WTC11 (cell line): ENCODE results near the gene RIC1. TPM values are rescaled to one million over a fixed set of nuclear protein-coding genes. Genes with fewer than 3 reads are reported as not detected.

Experiments
- ATAC-seq: fragments of 200-7000 bp; cut with Tn5 transposase; 2 replicates; pipeline ENCODE4 v1.10.0; 2021; ENCODE audit warnings: mild to moderate bottlenecking, moderate library complexity
- CTCF ChIA-PET: fragments of 300-600 bp; sonication (Branson Sonifier 250); formaldehyde crosslinking; loops from one replicate; lab custom pipeline; 2021; ENCODE audit warnings: antibody characterized with exemption; lab: Charles Lee
- POLR2A ChIA-PET: fragments of 350-600 bp; sonication (Branson Sonifier 250); formaldehyde crosslinking; loops from one replicate; lab custom pipeline; 2021; ENCODE audit warnings: antibody characterized with exemption; lab: Charles Lee
- DNase-seq: peaks from one replicate; pipeline ENCODE4 v3.0.0; 2021; ENCODE audit warnings: low spot score
- H3K27ac Mint-ChIP-seq: 2 replicates; pipeline ENCODE4 v1.8.0; 2021; ENCODE audit warnings: mixed read lengths
- H3K27me3 Mint-ChIP-seq: 2 replicates; pipeline ENCODE4 v1.8.0; 2021; ENCODE audit warnings: low read depth, mild to moderate bottlenecking, moderate library complexity, mixed read lengths
- H3K36me3 Mint-ChIP-seq: 2 replicates; pipeline ENCODE4 v1.8.0; 2021; ENCODE audit warnings: mixed read lengths
- H3K4me1 Mint-ChIP-seq: 2 replicates; pipeline ENCODE4 v1.8.0; 2022; ENCODE audit warnings: mixed read lengths
- H3K4me3 Mint-ChIP-seq: 2 replicates; pipeline ENCODE4 v1.8.0; 2021; ENCODE audit warnings: mild to moderate bottlenecking, moderate library complexity, mixed read lengths
- H3K9me3 Mint-ChIP-seq: 2 replicates; pipeline ENCODE4 v1.8.0; 2021; ENCODE audit warnings: mixed read lengths
- AR ChIP-seq: fragments of 250-450 bp; sonication (Bioruptor Pico); IDR thresholded peaks from 2 replicates; pipeline ENCODE4 v1.9.0; 2021; ENCODE audit warnings: mild to moderate bottlenecking
- CTCF ChIP-seq: fragments of 200-600 bp; IDR thresholded peaks from 2 replicates; pipeline ENCODE4 v1.8.0; 2022; ENCODE audit warnings: antibody characterized with exemption
- E2F5 ChIP-seq: sonication (generic); formaldehyde crosslinking; IDR thresholded peaks from 2 replicates; pipeline ENCODE4 v1.8.1; 2022; ENCODE audit warnings: mild to moderate bottlenecking, moderate library complexity, missing genetic modification reagents
- ELF4 ChIP-seq: sonication (generic); formaldehyde crosslinking; IDR thresholded peaks from 2 replicates; pipeline ENCODE4 v1.8.1; 2022; ENCODE audit warnings: low read depth, mild to moderate bottlenecking, moderate library complexity, missing genetic modification reagents
- EMX1 ChIP-seq: fragments of 250-450 bp; sonication (Bioruptor Pico); IDR thresholded peaks from 2 replicates; pipeline ENCODE4 v1.8.0; 2021; ENCODE audit warnings: mild to moderate bottlenecking
- FOXJ3 ChIP-seq: sonication (generic); formaldehyde crosslinking; IDR thresholded peaks from 2 replicates; pipeline ENCODE4 v1.9.0; 2021; ENCODE audit warnings: missing genetic modification reagents, mild to moderate bottlenecking, borderline replicate concordance
- FOXK1 ChIP-seq: sonication (generic); formaldehyde crosslinking; IDR thresholded peaks from 2 replicates; pipeline ENCODE4 v1.8.0; 2022; ENCODE audit warnings: mild to moderate bottlenecking, moderate library complexity, missing genetic modification reagents
- MYBL2 ChIP-seq: sonication (generic); formaldehyde crosslinking; IDR thresholded peaks from 2 replicates; pipeline ENCODE4 v1.8.1; 2023; ENCODE audit warnings: mild to moderate bottlenecking, moderate library complexity, missing genetic modification reagents
- NFYB ChIP-seq: sonication (generic); formaldehyde crosslinking; conservative IDR thresholded peaks from 2 replicates; pipeline ENCODE4 v1.8.0; 2022; ENCODE audit warnings: low read depth, missing genetic modification reagents
- NR1H2 ChIP-seq: sonication (generic); formaldehyde crosslinking; IDR thresholded peaks from 2 replicates; pipeline ENCODE4 v1.9.0; 2021; ENCODE audit warnings: mild to moderate bottlenecking, moderate library complexity, missing genetic modification reagents
- SMAD3 ChIP-seq: sonication (generic); formaldehyde crosslinking; IDR thresholded peaks from 2 replicates; pipeline ENCODE4 v1.8.0; 2022; ENCODE audit warnings: missing genetic modification reagents, mild to moderate bottlenecking, borderline replicate concordance
- SMAD4 ChIP-seq: sonication (generic); formaldehyde crosslinking; IDR thresholded peaks from 2 replicates; pipeline ENCODE4 v1.8.0; 2022; ENCODE audit warnings: mild to moderate bottlenecking, missing genetic modification reagents
- SOX15 ChIP-seq: fragments of 250-450 bp; sonication (Bioruptor Pico); IDR thresholded peaks from 2 replicates; pipeline ENCODE4 v1.9.0; 2021; ENCODE audit warnings: mild to moderate bottlenecking
- TP53 ChIP-seq: sonication (generic); formaldehyde crosslinking; IDR thresholded peaks from 2 replicates; pipeline ENCODE4 v1.8.1; 2023; ENCODE audit warnings: mild to moderate bottlenecking, missing genetic modification reagents
- ZBTB21 ChIP-seq: sonication (generic); formaldehyde crosslinking; IDR thresholded peaks from 2 replicates; pipeline ENCODE4 v1.8.1; 2023; ENCODE audit warnings: mild to moderate bottlenecking, missing genetic modification reagents, borderline replicate concordance
- ZNF138 ChIP-seq: sonication (generic); formaldehyde crosslinking; conservative IDR thresholded peaks from 2 replicates; pipeline ENCODE4 v1.8.1; 2022; ENCODE audit warnings: mild to moderate bottlenecking, moderate library complexity, missing genetic modification reagents
- ZNF232 ChIP-seq: sonication (generic); formaldehyde crosslinking; IDR thresholded peaks from 2 replicates; pipeline ENCODE4 v1.8.0; 2022; ENCODE audit warnings: mild to moderate bottlenecking, missing genetic modification reagents
- total RNA-seq: library from RNA; stranded (reverse); gene quantifications from 3 replicates; pipeline ENCODE4 v1.2.3, GENCODE V29; 2021
- TF ChIP-seq, protein P1 (sequence below): sonication (generic); formaldehyde crosslinking; conservative IDR thresholded peaks from 2 replicates; pipeline ENCODE4 v1.8.1; 2023; ENCODE audit warnings: mild to moderate bottlenecking, low read depth, missing genetic modification reagents, moderate library complexity
- TF ChIP-seq, protein P2 (sequence below): sonication (generic); formaldehyde crosslinking; IDR thresholded peaks from 2 replicates; pipeline ENCODE4 v1.8.1; 2022; ENCODE audit warnings: low read depth, missing genetic modification reagents, borderline replicate concordance
- TF ChIP-seq, protein P3 (sequence below): sonication (generic); formaldehyde crosslinking; IDR thresholded peaks from 2 replicates; pipeline ENCODE4 v1.8.0; 2022; ENCODE audit warnings: mild to moderate bottlenecking, missing genetic modification reagents
- TF ChIP-seq, protein P4 (sequence below): sonication (generic); formaldehyde crosslinking; IDR thresholded peaks from 2 replicates; pipeline ENCODE4 v1.8.1; 2022; ENCODE audit warnings: low read depth, mild to moderate bottlenecking, moderate library complexity, missing genetic modification reagents, borderline replicate concordance
- TF ChIP-seq, protein P5 (sequence below): sonication (generic); formaldehyde crosslinking; IDR thresholded peaks from 2 replicates; pipeline ENCODE4 v1.8.1; 2023; ENCODE audit warnings: mild to moderate bottlenecking, missing genetic modification reagents, moderate library complexity

The RIC1 gene
- total RNA-seq, 1 experiment from 2014 or later, result 18.9 TPM

DNA sequence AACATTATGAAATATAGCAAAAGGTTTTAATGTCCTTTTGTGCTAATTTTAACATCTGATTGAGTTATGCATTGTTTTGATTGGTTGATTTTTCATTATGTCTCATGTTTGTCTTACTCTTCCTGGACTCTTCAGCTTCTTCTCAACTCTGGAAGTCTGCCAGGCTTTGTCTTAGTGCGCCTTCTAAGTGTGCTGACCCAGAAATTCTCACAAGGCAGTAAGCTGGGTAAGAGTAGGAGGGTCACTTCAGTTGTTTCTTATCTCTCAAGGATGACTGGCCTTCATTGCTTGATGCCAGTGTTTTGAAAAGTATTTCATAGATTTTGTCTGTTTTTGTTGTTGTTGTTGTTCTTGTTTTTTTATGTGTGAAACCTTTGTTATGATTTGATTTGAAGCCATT lies 59.2 kb downstream of the RIC1 start:
- ATAC-seq (no peak), DNase-seq (no peak)
- H3K4me3 Mint-ChIP-seq, result no peak overlapping the region
- ChIA-PET POLR2A (no interaction called here), CTCF (no interaction called here)
- no peak overlapping the region for H3K27ac Mint-ChIP-seq
- H3K27me3 Mint-ChIP-seq, result no peaks in the 10 kb centered on the region
- H3K4me1 Mint-ChIP-seq, result peaks cover 10% of the 10 kb centered on the region
- peaks cover 16% of the 10 kb centered on the region for H3K9me3 Mint-ChIP-seq
- H3K36me3 Mint-ChIP-seq, result peaks cover 22% of the 10 kb centered on the region
- no peak for TF ChIP-seq SOX15
- no peak for TF ChIP-seq ZBTB21 (CRISPR knock-in tag)
- no peak for TF ChIP-seq ZNF232 (CRISPR knock-in tag)
- TF ChIP-seq, protein P1, sequence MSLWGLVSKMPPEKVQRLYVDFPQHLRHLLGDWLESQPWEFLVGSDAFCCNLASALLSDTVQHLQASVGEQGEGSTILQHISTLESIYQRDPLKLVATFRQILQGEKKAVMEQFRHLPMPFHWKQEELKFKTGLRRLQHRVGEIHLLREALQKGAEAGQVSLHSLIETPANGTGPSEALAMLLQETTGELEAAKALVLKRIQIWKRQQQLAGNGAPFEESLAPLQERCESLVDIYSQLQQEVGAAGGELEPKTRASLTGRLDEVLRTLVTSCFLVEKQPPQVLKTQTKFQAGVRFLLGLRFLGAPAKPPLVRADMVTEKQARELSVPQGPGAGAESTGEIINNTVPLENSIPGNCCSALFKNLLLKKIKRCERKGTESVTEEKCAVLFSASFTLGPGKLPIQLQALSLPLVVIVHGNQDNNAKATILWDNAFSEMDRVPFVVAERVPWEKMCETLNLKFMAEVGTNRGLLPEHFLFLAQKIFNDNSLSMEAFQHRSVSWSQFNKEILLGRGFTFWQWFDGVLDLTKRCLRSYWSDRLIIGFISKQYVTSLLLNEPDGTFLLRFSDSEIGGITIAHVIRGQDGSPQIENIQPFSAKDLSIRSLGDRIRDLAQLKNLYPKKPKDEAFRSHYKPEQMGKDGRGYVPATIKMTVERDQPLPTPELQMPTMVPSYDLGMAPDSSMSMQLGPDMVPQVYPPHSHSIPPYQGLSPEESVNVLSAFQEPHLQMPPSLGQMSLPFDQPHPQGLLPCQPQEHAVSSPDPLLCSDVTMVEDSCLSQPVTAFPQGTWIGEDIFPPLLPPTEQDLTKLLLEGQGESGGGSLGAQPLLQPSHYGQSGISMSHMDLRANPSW (CRISPR knock-in tag), result no peak
- TF ChIP-seq, protein P2, sequence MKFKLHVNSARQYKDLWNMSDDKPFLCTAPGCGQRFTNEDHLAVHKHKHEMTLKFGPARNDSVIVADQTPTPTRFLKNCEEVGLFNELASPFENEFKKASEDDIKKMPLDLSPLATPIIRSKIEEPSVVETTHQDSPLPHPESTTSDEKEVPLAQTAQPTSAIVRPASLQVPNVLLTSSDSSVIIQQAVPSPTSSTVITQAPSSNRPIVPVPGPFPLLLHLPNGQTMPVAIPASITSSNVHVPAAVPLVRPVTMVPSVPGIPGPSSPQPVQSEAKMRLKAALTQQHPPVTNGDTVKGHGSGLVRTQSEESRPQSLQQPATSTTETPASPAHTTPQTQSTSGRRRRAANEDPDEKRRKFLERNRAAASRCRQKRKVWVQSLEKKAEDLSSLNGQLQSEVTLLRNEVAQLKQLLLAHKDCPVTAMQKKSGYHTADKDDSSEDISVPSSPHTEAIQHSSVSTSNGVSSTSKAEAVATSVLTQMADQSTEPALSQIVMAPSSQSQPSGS (CRISPR knock-in tag), result no peak
- TF ChIP-seq, protein P3, sequence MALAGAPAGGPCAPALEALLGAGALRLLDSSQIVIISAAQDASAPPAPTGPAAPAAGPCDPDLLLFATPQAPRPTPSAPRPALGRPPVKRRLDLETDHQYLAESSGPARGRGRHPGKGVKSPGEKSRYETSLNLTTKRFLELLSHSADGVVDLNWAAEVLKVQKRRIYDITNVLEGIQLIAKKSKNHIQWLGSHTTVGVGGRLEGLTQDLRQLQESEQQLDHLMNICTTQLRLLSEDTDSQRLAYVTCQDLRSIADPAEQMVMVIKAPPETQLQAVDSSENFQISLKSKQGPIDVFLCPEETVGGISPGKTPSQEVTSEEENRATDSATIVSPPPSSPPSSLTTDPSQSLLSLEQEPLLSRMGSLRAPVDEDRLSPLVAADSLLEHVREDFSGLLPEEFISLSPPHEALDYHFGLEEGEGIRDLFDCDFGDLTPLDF (CRISPR knock-in tag), result no peak
- TF ChIP-seq SMAD4 (CRISPR knock-in tag), result no peak
- TF ChIP-seq AR (CRISPR knock-in tag), result no peak
- no peak for TF ChIP-seq EMX1
- no peak for TF ChIP-seq SMAD3 (CRISPR knock-in tag)
- no peak for TF ChIP-seq CTCF
- TF ChIP-seq FOXK1 (CRISPR knock-in tag), result no peak
- no peak for TF ChIP-seq NR1H2 (CRISPR knock-in tag)

DNA sequence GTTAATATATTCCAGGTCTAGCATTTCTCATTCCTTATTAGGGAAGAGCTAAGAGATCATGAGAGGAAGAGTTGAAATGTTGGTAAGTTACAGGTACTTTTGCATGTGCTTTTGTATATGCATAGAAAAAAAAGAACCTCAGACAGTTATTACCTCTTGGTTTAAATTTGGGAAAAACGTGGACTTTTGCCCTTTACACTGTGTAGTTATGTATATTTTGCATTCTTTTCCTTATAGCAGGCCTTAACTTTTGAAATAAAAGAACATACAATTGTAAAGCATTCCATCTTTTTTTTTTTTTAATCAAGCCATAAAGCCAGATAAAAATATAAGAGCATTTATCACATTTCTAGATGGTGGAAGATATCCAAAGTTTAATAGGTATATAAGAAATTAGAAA lies 61.4 kb downstream of the RIC1 start:
- ATAC-seq, result no peak
- Mint-ChIP-seq H3K27ac (no peak overlapping the region), H3K9me3 (no peaks in the 10 kb centered on the region), H3K36me3 (peaks cover 3% of the 10 kb centered on the region), H3K4me1 (peaks cover 10% of the 10 kb centered on the region), H3K27me3 (no peaks in the 10 kb centered on the region), H3K4me3 (no peak overlapping the region)
- TF ChIP-seq MYBL2 (CRISPR knock-in tag) (no peak), E2F5 (CRISPR knock-in tag) (no peak), NFYB (CRISPR knock-in tag) (no peak), ELF4 (no peak), FOXJ3 (no peak), TP53 (CRISPR knock-in tag) (no peak), ZNF138 (no peak), ZBTB21 (CRISPR knock-in tag) (no peak)
- TF ChIP-seq, protein P4, sequence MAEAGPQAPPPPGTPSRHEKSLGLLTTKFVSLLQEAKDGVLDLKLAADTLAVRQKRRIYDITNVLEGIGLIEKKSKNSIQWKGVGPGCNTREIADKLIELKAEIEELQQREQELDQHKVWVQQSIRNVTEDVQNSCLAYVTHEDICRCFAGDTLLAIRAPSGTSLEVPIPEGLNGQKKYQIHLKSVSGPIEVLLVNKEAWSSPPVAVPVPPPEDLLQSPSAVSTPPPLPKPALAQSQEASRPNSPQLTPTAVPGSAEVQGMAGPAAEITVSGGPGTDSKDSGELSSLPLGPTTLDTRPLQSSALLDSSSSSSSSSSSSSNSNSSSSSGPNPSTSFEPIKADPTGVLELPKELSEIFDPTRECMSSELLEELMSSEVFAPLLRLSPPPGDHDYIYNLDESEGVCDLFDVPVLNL (CRISPR knock-in tag), result no peak
- TF ChIP-seq, protein P5, sequence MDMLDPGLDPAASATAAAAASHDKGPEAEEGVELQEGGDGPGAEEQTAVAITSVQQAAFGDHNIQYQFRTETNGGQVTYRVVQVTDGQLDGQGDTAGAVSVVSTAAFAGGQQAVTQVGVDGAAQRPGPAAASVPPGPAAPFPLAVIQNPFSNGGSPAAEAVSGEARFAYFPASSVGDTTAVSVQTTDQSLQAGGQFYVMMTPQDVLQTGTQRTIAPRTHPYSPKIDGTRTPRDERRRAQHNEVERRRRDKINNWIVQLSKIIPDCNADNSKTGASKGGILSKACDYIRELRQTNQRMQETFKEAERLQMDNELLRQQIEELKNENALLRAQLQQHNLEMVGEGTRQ (CRISPR knock-in tag), result no peak
- TF ChIP-seq, protein P3 (CRISPR knock-in tag), result no peak
- ChIA-PET CTCF (no interaction called here), POLR2A (no interaction called here)
- no peak for DNase-seq
